Gastroesophageal sphincter (tissue), 4 donors: ENCODE results near the gene MAP7D3. TPM values are rescaled to one million over a fixed set of nuclear protein-coding genes. Genes with fewer than 3 reads are reported as not detected.

Experiments
- ATAC-seq: fragments of 150-250 bp; one replicate; pipeline ENCODE4 v1.9.1; 2016; ENCODE audit warnings: mild to moderate bottlenecking, moderate library complexity
- H3K27ac ChIP-seq, 4 donors: fragments of 200-600 bp; sonication (generic) in 3 of 4; 1 replicate in 3 of 4; 2 replicates in 1 of 4; pipeline ENCODE4 v1.5.1; 2016 to 2019
- H3K27me3 ChIP-seq: fragments of 200-600 bp; sonication (generic); one replicate; pipeline ENCODE4 v1.5.1; 2019
- H3K36me3 ChIP-seq, 2 donors: fragments of 200-600 bp; sonication (generic); one replicate each; pipeline ENCODE4 v1.5.1; 2019; ENCODE audit warnings: control low read depth in 1 of 2
- H3K4me1 ChIP-seq, 3 donors: fragments of 200-600 bp; sonication (generic); 1 replicate in 2 of 3; 2 replicates in 1 of 3; pipeline ENCODE4 v1.5.1; 2016 to 2019; ENCODE audit warnings: control low read depth in 2 of 3
- H3K4me3 ChIP-seq, 2 donors: fragments of 200-600 bp; sonication (generic); one replicate each; pipeline ENCODE4 v1.5.1; 2019; ENCODE audit warnings: mild to moderate bottlenecking in 1 of 2, moderate library complexity in 1 of 2
- H3K9me3 ChIP-seq, 3 donors: fragments of 200-600 bp; sonication (generic); one replicate each; pipeline ENCODE4 v1.5.1; 2017 to 2019; ENCODE audit warnings: control low read depth in 2 of 3
- CTCF ChIP-seq, 4 experiments: fragments of 200-600 bp in 2 of 4; fragments of 450-650 bp in 2 of 4; sonication (generic) in 1 of 4; IDR thresholded peaks; one replicate each; pipeline ENCODE4 v1.5.1; 2017 to 2019; ENCODE audit warnings: antibody characterized with exemption in 4 of 4, mild to moderate bottlenecking in 2 of 4, moderate library complexity in 2 of 4
- EP300 ChIP-seq: sonication (generic); formaldehyde crosslinking; IDR thresholded peaks from one replicate; pipeline ENCODE4 v1.6.1; 2017; ENCODE audit warnings: antibody characterized with exemption, mild to moderate bottlenecking
- POLR2A ChIP-seq, 2 donors: fragments of 450-650 bp; IDR thresholded peaks; one replicate each; pipeline ENCODE4 v1.6.1; 2017; ENCODE audit warnings: antibody characterized with exemption in 2 of 2, mild to moderate bottlenecking in 2 of 2, moderate library complexity in 1 of 2
- POLR2AphosphoS5 ChIP-seq: sonication (generic); formaldehyde crosslinking; IDR thresholded peaks from one replicate; pipeline ENCODE4 v1.6.1; 2017; ENCODE audit warnings: antibody characterized with exemption
- WGBS, 2 donors: methylation state at CpG; one replicate each; pipeline ENCODE4 v1.1.5; 2018; ENCODE audit warnings: low coverage in 1 of 2; 5-methylcytosine and 5-hydroxymethylcytosine counted together
- total RNA-seq, 4 donors: library from RNA; depleted of rRNA; stranded (reverse); fragments of >200 nt; gene quantifications; one replicate each; pipeline ENCODE4 v1.1.0, GENCODE V29; 2016

The MAP7D3 gene
- total RNA-seq, 4 donors from 2014 or later = 17.1 to 30.5 (median 23.0) TPM

DNA sequence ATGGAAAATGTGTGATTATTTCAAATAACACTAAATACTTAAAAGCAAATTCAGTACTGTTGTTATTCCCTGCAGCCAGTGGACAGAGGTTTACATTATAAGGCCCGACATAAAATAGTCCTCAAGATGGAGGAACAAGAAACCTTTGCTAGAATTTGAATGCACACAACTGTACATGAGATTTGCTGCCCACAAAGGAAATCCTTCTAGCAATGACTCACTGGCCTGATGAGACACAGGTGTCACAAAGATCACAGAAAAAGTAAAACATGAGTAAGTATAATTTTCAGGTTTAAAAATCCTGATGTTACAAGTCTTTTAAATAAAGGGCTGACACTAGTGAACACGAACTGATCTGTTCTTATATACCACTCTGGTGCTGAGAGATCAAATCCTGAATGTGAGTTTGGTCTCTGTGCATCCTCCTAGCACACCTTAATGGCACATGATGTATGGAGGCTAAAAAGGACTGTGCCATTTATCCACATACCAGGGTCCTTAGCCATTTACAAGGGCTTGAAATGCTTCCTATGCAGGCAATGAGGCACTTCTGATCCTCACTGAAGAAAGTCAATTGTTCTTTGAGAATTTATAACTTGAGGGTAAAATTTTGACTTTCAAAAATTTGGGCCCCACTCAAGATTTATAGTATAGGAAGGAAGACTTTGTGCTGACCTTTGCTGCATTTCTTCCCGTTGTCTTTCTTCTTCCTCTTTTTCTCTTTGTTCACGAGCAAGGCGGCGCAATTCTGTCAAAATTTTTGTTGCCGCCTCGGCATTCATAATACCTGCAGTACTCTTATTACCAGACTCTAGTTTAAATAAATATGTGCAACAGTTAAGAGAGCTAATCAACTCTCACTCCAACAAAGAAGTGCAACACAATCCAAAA, 23.0 kb downstream of the MAP7D3 start:
- Histone ChIP-seq H3K27ac (no peak overlapping the region), H3K4me3 (no peak overlapping the region), H3K36me3 (peaks cover 0 to 69% of the 10 kb centered on the region in 2 donors), H3K9me3 (no peaks in the 10 kb centered on the region), H3K4me1 (no peaks in the 10 kb centered on the region), H3K27me3 (no peaks in the 10 kb centered on the region)
- ATAC-seq = no peak
- no peak for TF ChIP-seq POLR2A (IDR thresholded peaks at IDR 0.05)
- TF ChIP-seq CTCF (IDR thresholded peaks at IDR 0.05) = no peak
- TF ChIP-seq POLR2AphosphoS5 = no peak
- TF ChIP-seq EP300 = no peak
- WGBS, 2 donors = 74 to 82% methylated on average over 3 to 8 of the region's 8 CpGs

- peaks cover 0 to 78% of the 10 kb centered on the region in 2 donors for H3K36me3 ChIP-seq
- H3K9me3 ChIP-seq = no peaks in the 10 kb centered on the region
- no peak overlapping the region for H3K27ac ChIP-seq
- H3K27me3 ChIP-seq = no peaks in the 10 kb centered on the region
- TF ChIP-seq EP300 (no peak), POLR2AphosphoS5 (no peak), CTCF (IDR thresholded peaks at IDR 0.05) (no peak), POLR2A (IDR thresholded peaks at IDR 0.05) (no peak)
- H3K4me3 ChIP-seq = no peak overlapping the region
- no peaks in the 10 kb centered on the region for H3K4me1 ChIP-seq
- ATAC-seq = no peak
These were observed 24.1 kb downstream of the MAP7D3 start for GRCh38 chrX:136227074-136227473.

- whole genome bisulfite sequencing, 2 donors = 88 to 89% methylated on average over 3 of the region's 3 CpGs
These were observed 29.2 kb downstream of the MAP7D3 start for GRCh38 chrX:136221851-136222513.

DNA sequence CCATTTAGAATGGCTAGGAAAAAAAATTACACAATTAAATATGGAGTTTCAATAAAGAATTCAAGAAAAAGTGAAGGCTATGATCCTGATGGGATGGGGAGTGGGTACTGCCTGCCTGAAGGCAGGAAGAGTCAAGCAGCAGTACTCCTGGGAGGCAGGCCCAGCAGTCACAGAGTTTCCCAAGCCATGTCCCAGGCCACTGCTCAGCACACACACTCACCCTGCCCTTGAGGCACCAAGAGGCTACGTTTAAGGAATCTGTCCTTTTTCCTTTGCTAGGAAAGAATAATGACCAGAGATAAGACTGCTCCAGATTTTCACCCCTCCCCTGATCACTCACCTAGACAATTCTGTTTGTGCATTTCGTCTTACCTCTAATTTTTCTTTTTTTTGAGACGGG, 30.2 kb downstream of the MAP7D3 start:
- no peak for ATAC-seq

More at GRCh38 chrX:136221851-136222513, 29.2 kb downstream of the MAP7D3 start:
- TF ChIP-seq CTCF (IDR thresholded peaks at IDR 0.05) (no peak), EP300 (no peak), POLR2AphosphoS5 (no peak), POLR2A (IDR thresholded peaks at IDR 0.05) (no peak)
- Histone ChIP-seq H3K36me3 (peaks cover 0 to 93% of the 10 kb centered on the region in 2 donors), H3K9me3 (no peaks in the 10 kb centered on the region), H3K4me1 (no peaks in the 10 kb centered on the region), H3K27me3 (no peaks in the 10 kb centered on the region), H3K27ac (no peak overlapping the region), H3K4me3 (no peak overlapping the region)
- no peak for ATAC-seq

More for the DNA sequence above, 30.2 kb downstream of the MAP7D3 start:
- H3K36me3 ChIP-seq = peaks cover 0 to 83% of the 10 kb centered on the region in 2 donors
- no peak overlapping the region for H3K27ac ChIP-seq
- H3K4me1 ChIP-seq = no peaks in the 10 kb centered on the region
- WGBS, 2 donors = 67 to 100% methylated on average over 1 to 3 of the region's 3 CpGs
- TF ChIP-seq POLR2A (IDR thresholded peaks at IDR 0.05) (no peak), CTCF (IDR thresholded peaks at IDR 0.05) (no peak), POLR2AphosphoS5 (no peak), EP300 (no peak)
- no peak overlapping the region for H3K4me3 ChIP-seq
- no peaks in the 10 kb centered on the region for H3K9me3 ChIP-seq
- H3K27me3 ChIP-seq = no peaks in the 10 kb centered on the region
